Kidney epithelial cell (primary cell): Measurements from ENCODE around the gene SMARCA4. TPM values are rescaled to one million over a fixed set of nuclear protein-coding genes. Genes with fewer than 3 reads are reported as not detected.

ENCODE experiments used
- DNase-seq: peaks from one replicate; pipeline ENCODE4 v3.0.0-alpha.2; 2010; ENCODE audit warnings: low read depth
- H3K27me3 ChIP-seq: 2 replicates; pipeline ENCODE4 v1.6.0; 2011; ENCODE audit warnings: low read length; ENCODE audit not compliant: control insufficient read depth, insufficient read depth
- H3K36me3 ChIP-seq: 2 replicates; pipeline ENCODE4 v1.5.1; 2011; ENCODE audit warnings: low read length; ENCODE audit not compliant: control insufficient read depth, insufficient read depth
- H3K4me3 ChIP-seq: 2 replicates; pipeline ENCODE4 v1.5.1; 2011; ENCODE audit warnings: low read depth, mild to moderate bottlenecking, control low read depth, low read length
- CTCF ChIP-seq: IDR thresholded peaks from 2 replicates; pipeline ENCODE4 v1.5.1; 2011; ENCODE audit warnings: mild to moderate bottlenecking, moderate library complexity, low read length, control low read depth, inconsistent platforms; ENCODE audit not compliant: insufficient read depth, poor library complexity, severe bottlenecking
- total RNA-seq: library from RNA; depleted of rRNA; stranded (reverse); fragments of >200 nt; gene quantifications from 2 replicates; pipeline ENCODE4 v1.2.3, GENCODE V29; 2015

The SMARCA4 gene
- total RNA-seq, 1 donor from 2014 or later, result 124 TPM

GRCh38 chr19:10998045-10998533, 37.3 kb downstream of the SMARCA4 start:
- peaks cover 3% of the 10 kb centered on the region for H3K36me3 ChIP-seq

GRCh38 chr19:10998666-10999065, 37.8 kb downstream of the SMARCA4 start:
- no peak overlapping the region for H3K4me3 ChIP-seq
- DNase-seq, result no peak
- TF ChIP-seq CTCF, result no peak
- H3K36me3 ChIP-seq, result peaks cover 3% of the 10 kb centered on the region
- no peaks in the 10 kb centered on the region for H3K27me3 ChIP-seq

More at GRCh38 chr19:10998045-10998533, 37.3 kb downstream of the SMARCA4 start:
- no peak for DNase-seq
- TF ChIP-seq CTCF, result no peak
- Histone ChIP-seq H3K27me3 (no peaks in the 10 kb centered on the region), H3K4me3 (no peak overlapping the region)

GRCh38 chr19:11005521-11005920, 44.7 kb downstream of the SMARCA4 start:
- H3K4me3 ChIP-seq, result no peak overlapping the region
- TF ChIP-seq CTCF, result no peak
- H3K36me3 ChIP-seq, result peaks cover 2% of the 10 kb centered on the region
- no peaks in the 10 kb centered on the region for H3K27me3 ChIP-seq
- no peak for DNase-seq

GRCh38 chr19:11007385-11007784, 46.6 kb downstream of the SMARCA4 start:
- Histone ChIP-seq H3K36me3 (peaks cover 2% of the 10 kb centered on the region), H3K4me3 (no peak overlapping the region), H3K27me3 (no peaks in the 10 kb centered on the region)
- DNase-seq, result no peak
- no peak for TF ChIP-seq CTCF

GRCh38 chr19:11007962-11008532, 47.2 kb downstream of the SMARCA4 start:
- DNase-seq, result no peak
- peaks cover 2% of the 10 kb centered on the region for H3K36me3 ChIP-seq
- H3K4me3 ChIP-seq, result no peak overlapping the region
- no peaks in the 10 kb centered on the region for H3K27me3 ChIP-seq
- TF ChIP-seq CTCF, result no peak

GRCh38 chr19:11010041-11010440, 49.2 kb downstream of the SMARCA4 start:
- no peak for TF ChIP-seq CTCF
- Histone ChIP-seq H3K27me3 (no peaks in the 10 kb centered on the region), H3K36me3 (peaks cover 3% of the 10 kb centered on the region), H3K4me3 (no peak overlapping the region)
- DNase-seq, result no peak
